A549 (cell line): ENCODE results near the gene DNAJC3. TPM values are rescaled to one million over a fixed set of nuclear protein-coding genes. Genes with fewer than 3 reads are reported as not detected.
"Not testable (repeated sequence)": the region's sequence is repeated elsewhere in the genome, so short reads cannot be mapped to it uniquely, and the experiment has no call there.

ENCODE experiments used
- ATAC-seq, 2 experiments: fragments of 200-7000 bp in 1 of 2; fragments of >200 bp in 1 of 2; cut with Nextera tagmentation in 1 of 2; cut with Tn5 transposase in 1 of 2; 3 replicates each; pipeline versions ENCODE4 v1.8.0 to v1.9.1; 2018 to 2020; ENCODE audit warnings: mild to moderate bottlenecking in 1 of 2, moderate library complexity in 1 of 2
- CTCF ChIA-PET: fragments of 300-600 bp; sonication (Branson Sonifier 250); formaldehyde crosslinking; extraction: SDS; loops from one replicate; lab custom pipeline; 2021; ENCODE audit warnings: antibody characterized with exemption, inconsistent platforms; lab: Yijun Ruan, JAX
- POLR2A ChIA-PET: fragments of 350-600 bp; formaldehyde crosslinking; extraction: SDS; loops from one replicate; lab custom pipeline; 2021; ENCODE audit warnings: antibody characterized with exemption, inconsistent platforms; lab: Yijun Ruan, JAX
- DNase-seq, 2 experiments: peaks; one replicate each; pipeline versions ENCODE4 v3.0.0 to v3.0.0-alpha.2; 2011 to 2016; ENCODE audit warnings: low read depth in 1 of 2, low spot score in 1 of 2
- FAIRE-seq: peaks from 2 replicates; lab custom pipeline; 2011; peaks lifted over from hg19 to GRCh38; lab: Jason Lieb, UNC
- H3K27ac ChIP-seq, 2 experiments: fragments of >200 bp; sonication (Bioruptor Twin); formaldehyde crosslinking; 3 replicates each; pipeline ENCODE4 v1.5.1; 2016 to 2017
- H3K4me1 ChIP-seq: fragments of >200 bp; sonication (Bioruptor Twin); formaldehyde crosslinking; 3 replicates; pipeline ENCODE4 v1.6.1; 2016
- H3K4me2 ChIP-seq: fragments of >200 bp; sonication (Bioruptor Twin); formaldehyde crosslinking; 3 replicates; pipeline ENCODE4 v1.6.1; 2016
- H3K4me3 ChIP-seq: fragments of >200 bp; sonication (Bioruptor Twin); formaldehyde crosslinking; 3 replicates; pipeline ENCODE4 v1.5.1; 2016
- H3K9me3 ChIP-seq: fragments of >200 bp; sonication (Bioruptor Twin); formaldehyde crosslinking; 3 replicates; pipeline ENCODE4 v1.6.1; 2016
- BHLHE40 ChIP-seq: IDR thresholded peaks from 2 replicates; pipeline ENCODE4 v1.6.1; 2012; ENCODE audit warnings: low read depth, low read length, inconsistent platforms
- CBX8 ChIP-seq: fragments of 200-600 bp; sonication (generic); IDR thresholded peaks from 2 replicates; pipeline ENCODE4 v1.6.1; 2016
- CEBPB ChIP-seq, 2 experiments: fragments of >200 bp in 1 of 2; sonication (Bioruptor Twin) in 1 of 2; formaldehyde crosslinking in 1 of 2; IDR thresholded peaks; 2 replicates each; pipeline ENCODE4 v1.6.1; 2012 to 2016
- EHMT2 ChIP-seq: fragments of 200-600 bp; sonication (generic); IDR thresholded peaks from 2 replicates; pipeline ENCODE4 v1.6.1; 2016; ENCODE audit warnings: antibody characterized with exemption, low read depth, mild to moderate bottlenecking, moderate library complexity
- ESRRA ChIP-seq: fragments of 150-350 bp; IDR thresholded peaks from 2 replicates; pipeline ENCODE4 v1.6.1; 2014; ENCODE audit warnings: mild to moderate bottlenecking, low read length, borderline replicate concordance
- FOSB ChIP-seq: fragments of 250-450 bp; sonication (Bioruptor Pico); IDR thresholded peaks from 2 replicates; pipeline ENCODE4 v1.5.0; 2020; ENCODE audit warnings: mild to moderate bottlenecking, moderate library complexity
- HOXA7 ChIP-seq: fragments of 250-450 bp; sonication (Bioruptor Pico); IDR thresholded peaks from 2 replicates; pipeline ENCODE4 v1.5.0; 2020; ENCODE audit warnings: mild to moderate bottlenecking, moderate library complexity
- HOXB13 ChIP-seq: fragments of 250-450 bp; sonication (Bioruptor Pico); IDR thresholded peaks from 2 replicates; pipeline ENCODE4 v1.5.0; 2020; ENCODE audit warnings: low read depth, mild to moderate bottlenecking, moderate library complexity
- JUN ChIP-seq, 2 experiments: fragments of >200 bp; sonication (Bioruptor Twin); formaldehyde crosslinking; IDR thresholded peaks; 2 replicates in 1 of 2; 3 replicates in 1 of 2; pipeline ENCODE4 v1.6.1; 2016 to 2017
- JUNB ChIP-seq: fragments of >200 bp; sonication (Bioruptor Twin); formaldehyde crosslinking; IDR thresholded peaks from 2 replicates; pipeline ENCODE4 v1.6.1; 2016
- KDM1A ChIP-seq: fragments of 200-600 bp; sonication (generic); IDR thresholded peaks from 2 replicates; pipeline ENCODE4 v1.6.1; 2016; ENCODE audit warnings: low read depth, mild to moderate bottlenecking
- NFE2L2 ChIP-seq: fragments of 150-350 bp; conservative IDR thresholded peaks from 2 replicates; pipeline ENCODE4 v1.6.1; 2014; ENCODE audit warnings: low read length
- NR3C1 ChIP-seq: fragments of >200 bp; sonication (Bioruptor Twin); formaldehyde crosslinking; IDR thresholded peaks from 3 replicates; pipeline ENCODE4 v1.6.1; 2017
- POLR2AphosphoS2 ChIP-seq: conservative IDR thresholded peaks from 2 replicates; pipeline ENCODE4 v1.6.1; 2012; ENCODE audit warnings: low read length, improper control_type of control experiment, inconsistent platforms
- RNF2 ChIP-seq: fragments of 200-600 bp; sonication (generic); IDR thresholded peaks from 2 replicates; pipeline ENCODE4 v1.6.1; 2016; ENCODE audit warnings: low read depth, mild to moderate bottlenecking, antibody characterized with exemption, moderate library complexity, borderline replicate concordance
- ZC3H11A ChIP-seq: fragments of 450-650 bp; IDR thresholded peaks from 2 replicates; pipeline ENCODE4 v1.6.1; 2014; ENCODE audit warnings: antibody characterized with exemption, mild to moderate bottlenecking
- WGBS: methylation state at CpG from one replicate; pipeline ENCODE4 v1.1.6; 2017; ENCODE audit errors: missing lambda C conversion rate; 5-methylcytosine and 5-hydroxymethylcytosine counted together
- polyA plus RNA-seq, 4 experiments: library from polyadenylated mRNA; depleted of rRNA in 3 of 4; stranded (reverse); fragments of >200 nt; fragmentation: RNase III in 1 of 4; extraction: RNeasy Plus Mini Kit Qiagen cat#74134 plus additional on column Dnase treatment in 1 of 4; gene quantifications; 2 replicates in 3 of 4; 3 replicates in 1 of 4; pipeline ENCODE4 v1.2.3, GENCODE V29; 2011 to 2017
- TF ChIP-seq, protein P1 (sequence below): fragments of >200 bp; sonication (Bioruptor Twin); formaldehyde crosslinking; IDR thresholded peaks from 3 replicates; pipeline ENCODE4 v1.6.1; 2016
- TF ChIP-seq, protein P2 (sequence below): fragments of 250-450 bp; sonication (Bioruptor Pico); IDR thresholded peaks from 2 replicates; pipeline ENCODE4 v1.5.0; 2021; ENCODE audit warnings: mild to moderate bottlenecking, moderate library complexity, borderline replicate concordance
- TF ChIP-seq, protein P3 (sequence below): fragments of 250-450 bp; sonication (Bioruptor Pico); IDR thresholded peaks from 2 replicates; pipeline ENCODE4 v1.5.0; 2020; ENCODE audit warnings: low read depth, mild to moderate bottlenecking, moderate library complexity
- TF ChIP-seq, protein P4 (sequence below): IDR thresholded peaks from 2 replicates; pipeline ENCODE4 v1.6.1; 2012
- TF ChIP-seq, protein P5 (sequence below): fragments of 450-650 bp; IDR thresholded peaks from 2 replicates; pipeline ENCODE4 v1.6.1; 2014; ENCODE audit warnings: antibody characterized with exemption

Gene DNAJC3
- polyA plus RNA-seq, 2 of the 4 experiments (the other 2 are of a cell fraction) = 11.1 to 21.9 TPM

DNA sequence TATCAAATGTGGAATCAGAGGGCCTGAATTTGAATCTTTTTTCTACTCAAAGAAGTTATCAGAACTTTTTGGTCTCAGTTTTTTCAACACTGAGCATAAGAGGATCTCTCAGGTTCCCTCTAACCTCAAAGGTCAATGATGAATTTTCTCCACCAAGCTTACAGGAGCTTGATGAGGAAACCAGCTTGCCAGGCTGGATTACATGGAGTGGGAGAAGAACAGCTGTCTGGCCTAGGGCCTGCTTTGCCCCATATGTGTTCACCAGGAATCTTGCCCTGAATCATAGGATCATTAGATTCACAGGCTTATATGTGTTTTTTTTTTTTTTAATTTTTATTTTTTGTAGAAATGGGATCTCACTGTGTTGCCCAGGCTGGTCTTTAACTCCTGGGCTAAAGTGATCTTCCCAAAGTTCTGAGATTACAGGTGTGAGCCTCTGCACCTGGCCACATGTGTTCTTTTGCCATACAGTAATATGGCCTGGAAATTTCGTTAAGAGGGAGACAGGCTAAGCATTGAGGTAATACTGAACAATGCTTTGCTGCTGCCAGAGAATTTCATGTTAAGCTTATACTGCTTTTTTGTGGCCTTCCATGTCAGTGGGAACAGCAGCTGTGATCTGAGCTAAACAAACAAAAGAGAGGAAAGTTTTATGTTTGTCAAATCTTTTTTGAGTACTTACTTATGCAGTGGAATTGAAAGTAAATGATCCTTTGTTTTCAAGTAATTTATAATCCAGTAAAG lies 110.6 kb downstream of the DNAJC3 start:
- Histone ChIP-seq H3K4me2 (no peak overlapping the region), H3K27ac (no peak overlapping the region), H3K4me1 (peaks cover 14% of the 10 kb centered on the region), H3K4me3 (no peak overlapping the region), H3K9me3 (no peaks in the 10 kb centered on the region)
- no peak for TF ChIP-seq ESRRA
- no peak for TF ChIP-seq BHLHE40
- TF ChIP-seq, protein P1, sequence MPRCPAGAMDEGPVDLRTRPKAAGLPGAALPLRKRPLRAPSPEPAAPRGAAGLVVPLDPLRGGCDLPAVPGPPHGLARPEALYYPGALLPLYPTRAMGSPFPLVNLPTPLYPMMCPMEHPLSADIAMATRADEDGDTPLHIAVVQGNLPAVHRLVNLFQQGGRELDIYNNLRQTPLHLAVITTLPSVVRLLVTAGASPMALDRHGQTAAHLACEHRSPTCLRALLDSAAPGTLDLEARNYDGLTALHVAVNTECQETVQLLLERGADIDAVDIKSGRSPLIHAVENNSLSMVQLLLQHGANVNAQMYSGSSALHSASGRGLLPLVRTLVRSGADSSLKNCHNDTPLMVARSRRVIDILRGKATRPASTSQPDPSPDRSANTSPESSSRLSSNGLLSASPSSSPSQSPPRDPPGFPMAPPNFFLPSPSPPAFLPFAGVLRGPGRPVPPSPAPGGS = no peak
- TF ChIP-seq CEBPB (IDR thresholded peaks at IDR 0.05) = no peak
- no peak for TF ChIP-seq NFE2L2
- TF ChIP-seq, protein P2, sequence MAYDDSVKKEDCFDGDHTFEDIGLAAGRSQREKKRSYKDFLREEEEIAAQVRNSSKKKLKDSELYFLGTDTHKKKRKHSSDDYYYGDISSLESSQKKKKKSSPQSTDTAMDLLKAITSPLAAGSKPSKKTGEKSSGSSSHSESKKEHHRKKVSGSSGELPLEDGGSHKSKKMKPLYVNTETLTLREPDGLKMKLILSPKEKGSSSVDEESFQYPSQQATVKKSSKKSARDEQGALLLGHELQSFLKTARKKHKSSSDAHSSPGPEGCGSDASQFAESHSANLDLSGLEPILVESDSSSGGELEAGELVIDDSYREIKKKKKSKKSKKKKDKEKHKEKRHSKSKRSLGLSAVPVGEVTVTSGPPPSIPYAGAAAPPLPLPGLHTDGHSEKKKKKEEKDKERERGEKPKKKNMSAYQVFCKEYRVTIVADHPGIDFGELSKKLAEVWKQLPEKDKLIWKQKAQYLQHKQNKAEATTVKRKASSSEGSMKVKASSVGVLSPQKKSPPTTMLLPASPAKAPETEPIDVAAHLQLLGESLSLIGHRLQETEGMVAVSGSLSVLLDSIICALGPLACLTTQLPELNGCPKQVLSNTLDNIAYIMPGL (CRISPR knock-in tag) = no peak
- TF ChIP-seq, protein P3, sequence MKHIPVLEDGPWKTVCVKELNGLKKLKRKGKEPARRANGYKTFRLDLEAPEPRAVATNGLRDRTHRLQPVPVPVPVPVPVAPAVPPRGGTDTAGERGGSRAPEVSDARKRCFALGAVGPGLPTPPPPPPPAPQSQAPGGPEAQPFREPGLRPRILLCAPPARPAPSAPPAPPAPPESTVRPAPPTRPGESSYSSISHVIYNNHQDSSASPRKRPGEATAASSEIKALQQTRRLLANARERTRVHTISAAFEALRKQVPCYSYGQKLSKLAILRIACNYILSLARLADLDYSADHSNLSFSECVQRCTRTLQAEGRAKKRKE (CRISPR knock-in tag) = no peak
- no peak for TF ChIP-seq ZC3H11A
- no peak for TF ChIP-seq RNF2
- TF ChIP-seq, protein P4, sequence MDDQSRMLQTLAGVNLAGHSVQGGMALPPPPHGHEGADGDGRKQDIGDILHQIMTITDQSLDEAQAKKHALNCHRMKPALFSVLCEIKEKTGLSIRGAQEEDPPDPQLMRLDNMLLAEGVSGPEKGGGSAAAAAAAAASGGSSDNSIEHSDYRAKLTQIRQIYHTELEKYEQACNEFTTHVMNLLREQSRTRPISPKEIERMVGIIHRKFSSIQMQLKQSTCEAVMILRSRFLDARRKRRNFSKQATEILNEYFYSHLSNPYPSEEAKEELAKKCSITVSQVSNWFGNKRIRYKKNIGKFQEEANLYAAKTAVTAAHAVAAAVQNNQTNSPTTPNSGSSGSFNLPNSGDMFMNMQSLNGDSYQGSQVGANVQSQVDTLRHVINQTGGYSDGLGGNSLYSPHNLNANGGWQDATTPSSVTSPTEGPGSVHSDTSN = no peak
- CTCF ChIA-PET = interaction anchor here (1.7 kb wide), 1 partner anchor 47 kb away, joined by 7 read pairs; no protein-coding TSS in a partner anchor
- DNase-seq (no peak), FAIRE-seq (no peak), ATAC-seq (no peak)
- POLR2A ChIA-PET = no interaction called here
- WGBS = 56% methylated on average over 1 of the region's 1 CpG

DNA sequence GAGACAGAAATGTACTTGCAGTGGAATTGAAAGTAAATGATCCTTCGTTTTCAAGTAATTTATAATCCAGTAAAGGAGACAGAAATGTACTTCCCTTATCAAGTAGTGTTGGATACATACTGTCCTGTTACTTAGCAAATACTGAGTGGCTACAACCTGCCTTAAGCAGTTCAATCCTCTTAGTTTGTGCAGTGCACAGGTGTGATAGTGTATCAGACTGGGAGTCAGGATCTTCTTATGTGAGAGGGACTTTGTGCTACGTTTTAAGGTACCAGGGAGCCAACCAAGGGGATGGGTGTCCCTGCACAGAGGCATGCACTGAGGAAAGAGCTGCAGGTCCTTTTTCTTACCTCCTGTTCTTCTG lies 111.1 kb downstream of the DNAJC3 start:
- 86% methylated on average over 2 of the region's 2 CpGs for WGBS
- DNase-seq (no peak), FAIRE-seq (no peak), ATAC-seq (peak in 1 of 2 experiments; percentile 17; a peak in 2 of 6 replicates)
- Histone ChIP-seq H3K4me3 (no peak overlapping the region), H3K4me2 (no peak overlapping the region), H3K4me1 (peaks cover 14% of the 10 kb centered on the region), H3K27ac (no peak overlapping the region), H3K9me3 (no peaks in the 10 kb centered on the region)
- ChIA-PET POLR2A (no interaction called here), CTCF (interaction anchor here (1.2 to 1.7 kb wide), 2 partner anchors 32 to 46 kb away, joined by 3 to 7 read pairs; no protein-coding TSS in a partner anchor)
- TF ChIP-seq JUN (IDR thresholded peaks at IDR 0.05) (no peak), JUNB (no peak), KDM1A (no peak), HOXA7 (no peak), ESRRA (no peak), POLR2AphosphoS2 (no peak), HOXB13 (CRISPR knock-in tag) (no peak), ZC3H11A (no peak), RNF2 (no peak), FOSB (no peak), EHMT2 (no peak), CBX8 (no peak), NR3C1 (no peak)
- TF ChIP-seq, protein P3 (CRISPR knock-in tag) = no peak
- TF ChIP-seq, protein P1 = no peak
- TF ChIP-seq, protein P5, sequence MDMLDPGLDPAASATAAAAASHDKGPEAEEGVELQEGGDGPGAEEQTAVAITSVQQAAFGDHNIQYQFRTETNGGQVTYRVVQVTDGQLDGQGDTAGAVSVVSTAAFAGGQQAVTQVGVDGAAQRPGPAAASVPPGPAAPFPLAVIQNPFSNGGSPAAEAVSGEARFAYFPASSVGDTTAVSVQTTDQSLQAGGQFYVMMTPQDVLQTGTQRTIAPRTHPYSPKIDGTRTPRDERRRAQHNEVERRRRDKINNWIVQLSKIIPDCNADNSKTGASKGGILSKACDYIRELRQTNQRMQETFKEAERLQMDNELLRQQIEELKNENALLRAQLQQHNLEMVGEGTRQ = no peak
- TF ChIP-seq, protein P4 = no peak

DNA sequence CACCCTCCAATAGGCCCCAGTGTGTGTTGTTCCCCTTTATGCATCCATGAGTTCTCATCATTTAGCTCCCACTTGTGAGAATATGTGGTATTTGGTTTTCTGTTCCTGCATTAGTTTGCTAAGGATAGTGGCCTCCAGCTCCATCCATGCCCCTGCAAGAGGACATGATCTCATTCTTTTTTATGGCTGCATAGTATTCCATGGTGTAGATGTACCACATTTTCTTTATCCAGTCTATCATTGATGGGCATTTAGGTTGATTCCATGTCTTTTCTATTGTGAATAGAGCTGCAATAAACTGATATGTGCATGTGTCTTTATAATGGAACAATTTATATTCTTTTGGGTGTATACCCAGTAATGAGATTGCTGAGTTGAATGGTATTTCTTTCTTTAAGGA lies 112.4 kb downstream of the DNAJC3 start:
- H3K4me3 ChIP-seq, H3K4me1 ChIP-seq, ATAC-seq, H3K4me2 ChIP-seq, DNase-seq, H3K27ac ChIP-seq, POLR2A ChIA-PET, H3K9me3 ChIP-seq, FAIRE-seq: not testable (repeated sequence)
- CTCF ChIA-PET = interaction anchor here (1.2 to 1.5 kb wide), 2 partner anchors 31 to 85 kb away, joined by 3 read pairs; no protein-coding TSS in a partner anchor
